ENCODE data around the gene KLHL6. TPM values are rescaled to one million over a fixed set of nuclear protein-coding genes. Genes with fewer than 3 reads are reported as not detected.
"Not testable (repeated sequence)": the region's sequence is repeated elsewhere in the genome, so short reads cannot be mapped to it uniquely, and the experiment has no call there.

The KLHL6 gene
- total RNA-seq, 1 donor from 2014 or later, result not detected

GRCh38 chr3:183481582-183481981 is 73.9 kb downstream of the KLHL6 start:
- DNase-seq (ENCODE audit: low read depth), result no peak
- TF ChIP-seq, protein P1, sequence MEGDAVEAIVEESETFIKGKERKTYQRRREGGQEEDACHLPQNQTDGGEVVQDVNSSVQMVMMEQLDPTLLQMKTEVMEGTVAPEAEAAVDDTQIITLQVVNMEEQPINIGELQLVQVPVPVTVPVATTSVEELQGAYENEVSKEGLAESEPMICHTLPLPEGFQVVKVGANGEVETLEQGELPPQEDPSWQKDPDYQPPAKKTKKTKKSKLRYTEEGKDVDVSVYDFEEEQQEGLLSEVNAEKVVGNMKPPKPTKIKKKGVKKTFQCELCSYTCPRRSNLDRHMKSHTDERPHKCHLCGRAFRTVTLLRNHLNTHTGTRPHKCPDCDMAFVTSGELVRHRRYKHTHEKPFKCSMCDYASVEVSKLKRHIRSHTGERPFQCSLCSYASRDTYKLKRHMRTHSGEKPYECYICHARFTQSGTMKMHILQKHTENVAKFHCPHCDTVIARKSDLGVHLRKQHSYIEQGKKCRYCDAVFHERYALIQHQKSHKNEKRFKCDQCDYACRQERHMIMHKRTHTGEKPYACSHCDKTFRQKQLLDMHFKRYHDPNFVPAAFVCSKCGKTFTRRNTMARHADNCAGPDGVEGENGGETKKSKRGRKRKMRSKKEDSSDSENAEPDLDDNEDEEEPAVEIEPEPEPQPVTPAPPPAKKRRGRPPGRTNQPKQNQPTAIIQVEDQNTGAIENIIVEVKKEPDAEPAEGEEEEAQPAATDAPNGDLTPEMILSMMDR (IDR thresholded peaks at IDR 0.05; ENCODE audit: insufficient read depth, low read length, poor library complexity, severe bottlenecking), result no peak
- no peak overlapping the region for H3K4me3 ChIP-seq (ENCODE audit: low read depth, low read length)

GRCh38 chr3:183478501-183478900 is 77.0 kb downstream of the KLHL6 start:
- Histone ChIP-seq H3K4me3 (ENCODE audit: low read depth, low read length) (no peak overlapping the region), H3K36me3 (ENCODE audit: control insufficient read depth, insufficient read depth, low read length) (no peaks in the 10 kb centered on the region), H3K27me3 (ENCODE audit: control insufficient read depth, insufficient read depth, low read length) (peaks cover 4% of the 10 kb centered on the region)
- DNase-seq (ENCODE audit: low read depth), result no peak
- TF ChIP-seq, protein P1 (IDR thresholded peaks at IDR 0.05; ENCODE audit: insufficient read depth, low read length, poor library complexity, severe bottlenecking), result no peak

More at GRCh38 chr3:183481582-183481981, 73.9 kb downstream of the KLHL6 start:
- Histone ChIP-seq H3K27me3 (ENCODE audit: control insufficient read depth, insufficient read depth, low read length) (peaks cover 3% of the 10 kb centered on the region), H3K36me3 (ENCODE audit: control insufficient read depth, insufficient read depth, low read length) (no peaks in the 10 kb centered on the region)

GRCh38 chr3:183477801-183478456 is 77.6 kb downstream of the KLHL6 start:
- Histone ChIP-seq H3K36me3 (ENCODE audit: control insufficient read depth, insufficient read depth, low read length) (no peaks in the 10 kb centered on the region), H3K27me3 (ENCODE audit: control insufficient read depth, insufficient read depth, low read length) (peaks cover 4% of the 10 kb centered on the region), H3K4me3 (ENCODE audit: low read depth, low read length) (no peak overlapping the region)
- DNase-seq (ENCODE audit: low read depth), result no peak
- TF ChIP-seq, protein P1 (IDR thresholded peaks at IDR 0.05; ENCODE audit: insufficient read depth, low read length, poor library complexity, severe bottlenecking), result no peak

- DNase-seq (ENCODE audit: low read depth); H3K36me3 ChIP-seq (ENCODE audit: control insufficient read depth, insufficient read depth, low read length); H3K27me3 ChIP-seq (ENCODE audit: control insufficient read depth, insufficient read depth, low read length): not testable (repeated sequence)
Observed at GRCh38 chr3:183475764-183476162, 79.7 kb downstream of the KLHL6 start.

DNA sequence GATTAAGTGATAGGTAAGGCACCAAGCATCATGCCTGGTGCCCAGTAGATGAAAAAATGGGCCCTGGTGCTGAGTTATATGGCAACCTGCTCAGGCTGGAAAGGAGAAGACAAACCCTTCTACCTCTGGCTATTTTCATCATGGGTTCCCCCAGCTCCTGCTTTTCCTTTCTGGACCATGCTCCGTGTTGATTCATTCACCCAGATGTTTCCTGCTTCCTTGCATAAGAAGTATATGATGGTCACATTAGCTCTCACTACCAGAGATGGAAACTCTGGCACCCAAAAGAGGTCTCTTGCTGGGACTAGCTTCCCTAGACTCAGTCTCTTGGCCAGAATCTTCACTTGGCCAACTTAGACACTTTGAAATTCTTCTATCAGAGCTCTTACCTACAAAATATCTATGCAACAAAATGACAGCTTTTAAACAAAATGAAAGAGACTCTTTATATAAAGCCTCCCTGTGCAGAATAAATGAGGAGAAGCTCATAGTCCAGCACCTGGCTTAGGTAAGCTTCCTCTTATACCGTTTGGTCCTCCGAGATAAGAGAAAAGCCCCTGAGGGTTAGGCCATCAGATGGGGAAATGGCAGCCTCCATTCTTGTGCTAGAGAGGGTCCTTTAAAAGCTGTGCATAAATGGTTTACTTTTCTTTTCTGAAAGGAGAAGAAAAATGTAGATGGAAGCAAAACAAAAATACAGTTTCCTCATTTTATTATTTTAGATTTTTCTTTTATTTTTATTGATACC is 80.3 kb downstream of the KLHL6 start:
- TF ChIP-seq, protein P1 (IDR thresholded peaks at IDR 0.05; ENCODE audit: insufficient read depth, low read length, poor library complexity, severe bottlenecking), result no peak
- Histone ChIP-seq H3K4me3 (ENCODE audit: low read depth, low read length) (no peak overlapping the region), H3K36me3 (ENCODE audit: control insufficient read depth, insufficient read depth, low read length) (no peaks in the 10 kb centered on the region), H3K27me3 (ENCODE audit: control insufficient read depth, insufficient read depth, low read length) (peaks cover 4% of the 10 kb centered on the region)
- DNase-seq (ENCODE audit: low read depth), result no peak

More at GRCh38 chr3:183475764-183476162, 79.7 kb downstream of the KLHL6 start:
- not testable (repeated sequence) for H3K4me3 ChIP-seq (ENCODE audit: low read depth, low read length)

GRCh38 chr3:183473969-183474368 is 81.5 kb downstream of the KLHL6 start:
- Histone ChIP-seq H3K27me3 (ENCODE audit: control insufficient read depth, insufficient read depth, low read length) (peaks cover 2% of the 10 kb centered on the region), H3K4me3 (ENCODE audit: low read depth, low read length) (no peak overlapping the region)
- DNase-seq (ENCODE audit: low read depth), result no peak

More at GRCh38 chr3:183473969-183474368, 81.5 kb downstream of the KLHL6 start:
- TF ChIP-seq, protein P1 (IDR thresholded peaks at IDR 0.05; ENCODE audit: insufficient read depth, low read length, poor library complexity, severe bottlenecking), result no peak
- no peaks in the 10 kb centered on the region for H3K36me3 ChIP-seq (ENCODE audit: control insufficient read depth, insufficient read depth, low read length)

Measured in kidney epithelial cell (primary cell).